Measurements from ENCODE around the gene NUAK2. TPM values are rescaled to one million over a fixed set of nuclear protein-coding genes. Genes with fewer than 3 reads are reported as not detected.

The NUAK2 gene
- total and polyA plus RNA-seq, 2 of the 8 experiments (the other 6 are each of a cell fraction or from before 2014, with no cell fraction given): 9.4 to 12.9 TPM

DNA sequence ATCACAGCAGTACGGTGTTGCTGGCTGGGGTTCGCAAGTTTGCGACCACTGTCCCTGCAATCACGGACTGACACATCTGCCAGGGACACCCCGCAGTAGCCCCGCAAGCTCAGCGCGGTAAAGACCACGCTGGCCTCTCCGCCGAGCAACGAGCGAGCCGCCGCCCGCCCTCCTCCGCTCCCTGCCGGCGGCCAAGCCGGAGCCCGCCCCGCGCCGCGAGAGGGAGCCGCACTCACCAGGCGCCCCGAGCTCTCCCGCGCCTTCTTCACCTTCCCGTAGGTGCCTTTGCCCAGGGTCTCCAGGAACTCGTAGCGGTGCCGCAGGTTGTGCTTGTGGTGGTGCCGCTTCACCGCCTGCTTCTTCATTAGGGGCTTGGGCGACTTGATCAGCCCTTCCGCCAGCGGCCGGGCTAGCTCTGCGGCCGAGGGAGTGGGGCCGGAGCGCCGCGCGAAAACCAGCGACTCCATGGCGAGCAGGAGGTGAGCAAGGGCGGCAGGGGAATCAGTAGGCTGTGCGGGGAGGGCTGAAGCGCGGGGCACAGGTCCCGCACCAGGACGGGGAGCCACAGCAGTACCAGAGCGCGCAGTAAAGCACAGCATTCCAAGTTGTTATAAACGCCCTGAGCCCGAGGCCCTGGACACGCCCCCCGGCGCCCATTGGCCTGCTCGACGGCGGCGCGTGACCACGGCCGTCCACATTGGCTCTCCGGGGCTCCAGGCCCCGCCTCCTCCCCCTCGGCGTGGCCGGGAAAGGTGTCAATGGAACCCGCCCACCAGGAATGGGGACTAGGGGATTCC lies at the start of gene NUAK2 (continued):
- TF ChIP-seq TEAD4 (IDR thresholded peaks at IDR 0.05; ENCODE audit: low read depth, low read length): no peak
- no peak for TF ChIP-seq FOSL1 (IDR thresholded peaks at IDR 0.05; ENCODE audit: insufficient read depth, low read depth, low read length)
- peak; percentile 79 for TF ChIP-seq PHF8 (conservative IDR thresholded peaks at IDR 0.05; ENCODE audit: low read depth, low read length)
- TF ChIP-seq HDAC2 (IDR thresholded peaks at IDR 0.05; ENCODE audit: borderline replicate concordance in 1 of 2, low read depth in 2 of 2, low read length in 2 of 2): peak in 1 of 2 experiments; percentile 39; a peak in 1 of 4 replicates
- TF ChIP-seq BRCA1 (IDR thresholded peaks at IDR 0.05; ENCODE audit: low read depth, low read length): no peak
- no peak for TF ChIP-seq ZNF274 (IDR thresholded peaks at IDR 0.05; ENCODE audit: borderline replicate concordance, extremely low read depth, low read length)
- TF ChIP-seq YY1 (IDR thresholded peaks at IDR 0.05; ENCODE audit: low read depth, low read length): no peak
- TF ChIP-seq, protein P1, sequence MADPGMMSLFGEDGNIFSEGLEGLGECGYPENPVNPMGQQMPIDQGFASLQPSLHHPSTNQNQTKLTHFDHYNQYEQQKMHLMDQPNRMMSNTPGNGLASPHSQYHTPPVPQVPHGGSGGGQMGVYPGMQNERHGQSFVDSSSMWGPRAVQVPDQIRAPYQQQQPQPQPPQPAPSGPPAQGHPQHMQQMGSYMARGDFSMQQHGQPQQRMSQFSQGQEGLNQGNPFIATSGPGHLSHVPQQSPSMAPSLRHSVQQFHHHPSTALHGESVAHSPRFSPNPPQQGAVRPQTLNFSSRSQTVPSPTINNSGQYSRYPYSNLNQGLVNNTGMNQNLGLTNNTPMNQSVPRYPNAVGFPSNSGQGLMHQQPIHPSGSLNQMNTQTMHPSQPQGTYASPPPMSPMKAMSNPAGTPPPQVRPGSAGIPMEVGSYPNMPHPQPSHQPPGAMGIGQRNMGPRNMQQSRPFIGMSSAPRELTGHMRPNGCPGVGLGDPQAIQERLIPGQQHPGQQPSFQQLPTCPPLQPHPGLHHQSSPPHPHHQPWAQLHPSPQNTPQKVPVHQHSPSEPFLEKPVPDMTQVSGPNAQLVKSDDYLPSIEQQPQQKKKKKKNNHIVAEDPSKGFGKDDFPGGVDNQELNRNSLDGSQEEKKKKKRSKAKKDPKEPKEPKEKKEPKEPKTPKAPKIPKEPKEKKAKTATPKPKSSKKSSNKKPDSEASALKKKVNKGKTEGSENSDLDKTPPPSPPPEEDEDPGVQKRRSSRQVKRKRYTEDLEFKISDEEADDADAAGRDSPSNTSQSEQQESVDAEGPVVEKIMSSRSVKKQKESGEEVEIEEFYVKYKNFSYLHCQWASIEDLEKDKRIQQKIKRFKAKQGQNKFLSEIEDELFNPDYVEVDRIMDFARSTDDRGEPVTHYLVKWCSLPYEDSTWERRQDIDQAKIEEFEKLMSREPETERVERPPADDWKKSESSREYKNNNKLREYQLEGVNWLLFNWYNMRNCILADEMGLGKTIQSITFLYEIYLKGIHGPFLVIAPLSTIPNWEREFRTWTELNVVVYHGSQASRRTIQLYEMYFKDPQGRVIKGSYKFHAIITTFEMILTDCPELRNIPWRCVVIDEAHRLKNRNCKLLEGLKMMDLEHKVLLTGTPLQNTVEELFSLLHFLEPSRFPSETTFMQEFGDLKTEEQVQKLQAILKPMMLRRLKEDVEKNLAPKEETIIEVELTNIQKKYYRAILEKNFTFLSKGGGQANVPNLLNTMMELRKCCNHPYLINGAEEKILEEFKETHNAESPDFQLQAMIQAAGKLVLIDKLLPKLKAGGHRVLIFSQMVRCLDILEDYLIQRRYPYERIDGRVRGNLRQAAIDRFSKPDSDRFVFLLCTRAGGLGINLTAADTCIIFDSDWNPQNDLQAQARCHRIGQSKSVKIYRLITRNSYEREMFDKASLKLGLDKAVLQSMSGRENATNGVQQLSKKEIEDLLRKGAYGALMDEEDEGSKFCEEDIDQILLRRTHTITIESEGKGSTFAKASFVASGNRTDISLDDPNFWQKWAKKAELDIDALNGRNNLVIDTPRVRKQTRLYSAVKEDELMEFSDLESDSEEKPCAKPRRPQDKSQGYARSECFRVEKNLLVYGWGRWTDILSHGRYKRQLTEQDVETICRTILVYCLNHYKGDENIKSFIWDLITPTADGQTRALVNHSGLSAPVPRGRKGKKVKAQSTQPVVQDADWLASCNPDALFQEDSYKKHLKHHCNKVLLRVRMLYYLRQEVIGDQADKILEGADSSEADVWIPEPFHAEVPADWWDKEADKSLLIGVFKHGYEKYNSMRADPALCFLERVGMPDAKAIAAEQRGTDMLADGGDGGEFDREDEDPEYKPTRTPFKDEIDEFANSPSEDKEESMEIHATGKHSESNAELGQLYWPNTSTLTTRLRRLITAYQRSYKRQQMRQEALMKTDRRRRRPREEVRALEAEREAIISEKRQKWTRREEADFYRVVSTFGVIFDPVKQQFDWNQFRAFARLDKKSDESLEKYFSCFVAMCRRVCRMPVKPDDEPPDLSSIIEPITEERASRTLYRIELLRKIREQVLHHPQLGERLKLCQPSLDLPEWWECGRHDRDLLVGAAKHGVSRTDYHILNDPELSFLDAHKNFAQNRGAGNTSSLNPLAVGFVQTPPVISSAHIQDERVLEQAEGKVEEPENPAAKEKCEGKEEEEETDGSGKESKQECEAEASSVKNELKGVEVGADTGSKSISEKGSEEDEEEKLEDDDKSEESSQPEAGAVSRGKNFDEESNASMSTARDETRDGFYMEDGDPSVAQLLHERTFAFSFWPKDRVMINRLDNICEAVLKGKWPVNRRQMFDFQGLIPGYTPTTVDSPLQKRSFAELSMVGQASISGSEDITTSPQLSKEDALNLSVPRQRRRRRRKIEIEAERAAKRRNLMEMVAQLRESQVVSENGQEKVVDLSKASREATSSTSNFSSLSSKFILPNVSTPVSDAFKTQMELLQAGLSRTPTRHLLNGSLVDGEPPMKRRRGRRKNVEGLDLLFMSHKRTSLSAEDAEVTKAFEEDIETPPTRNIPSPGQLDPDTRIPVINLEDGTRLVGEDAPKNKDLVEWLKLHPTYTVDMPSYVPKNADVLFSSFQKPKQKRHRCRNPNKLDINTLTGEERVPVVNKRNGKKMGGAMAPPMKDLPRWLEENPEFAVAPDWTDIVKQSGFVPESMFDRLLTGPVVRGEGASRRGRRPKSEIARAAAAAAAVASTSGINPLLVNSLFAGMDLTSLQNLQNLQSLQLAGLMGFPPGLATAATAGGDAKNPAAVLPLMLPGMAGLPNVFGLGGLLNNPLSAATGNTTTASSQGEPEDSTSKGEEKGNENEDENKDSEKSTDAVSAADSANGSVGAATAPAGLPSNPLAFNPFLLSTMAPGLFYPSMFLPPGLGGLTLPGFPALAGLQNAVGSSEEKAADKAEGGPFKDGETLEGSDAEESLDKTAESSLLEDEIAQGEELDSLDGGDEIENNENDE (IDR thresholded peaks at IDR 0.05; ENCODE audit: insufficient replicate concordance, low read length): no peak
- no peak for TF ChIP-seq CEBPB (IDR thresholded peaks at IDR 0.05; ENCODE audit: low read depth, low read length)
- TF ChIP-seq GABPA (IDR thresholded peaks at IDR 0.05; ENCODE audit: borderline replicate concordance, insufficient read depth, low read length): no peak
